HT1080 (cell line): ENCODE results near the gene CSAG1. TPM values are rescaled to one million over a fixed set of nuclear protein-coding genes. Genes with fewer than 3 reads are reported as not detected.
A peak's percentile ranks its signal among the peaks of the same experiment; 100 is the strongest.
"Not testable (repeated sequence)": the region's sequence is repeated elsewhere in the genome, so short reads cannot be mapped to it uniquely, and the experiment has no call there.

Experiments
- DNase-seq: peaks from one replicate; pipeline ENCODE4 v3.0.0-alpha.2; 2015; ENCODE audit warnings: low read depth
- polyA plus RNA-seq, 2 experiments: library from polyadenylated mRNA; depleted of rRNA; stranded (reverse); fragments of >200 nt; gene quantifications; 2 replicates each; pipeline ENCODE4 v1.2.3, GENCODE V29; 2015
- total RNA-seq: library from RNA; depleted of rRNA; stranded (reverse); fragments of >200 nt; shearing (Covaris generic); gene quantifications from 2 replicates; pipeline ENCODE4 v1.2.3, GENCODE V29; 2014; rRNA removed

CSAG1 gene
- total RNA-seq: 63.8 and 71.6 TPM in 2 replicates
- polyA plus RNA-seq (2015; cell fraction: cytosol; rRNA removed): 36.9 and 37.7 TPM in 2 replicates
- 17.1 and 18.9 TPM in 2 replicates for polyA plus RNA-seq (2015; cell fraction: nucleus; rRNA removed)

- peak; percentile 84 for DNase-seq
Measured at GRCh38 chrX:152733261-152733975, at the start of gene CSAG1, which contains the start of gene MAGEA12. Gene CSAG1, minus strand, starts transcription at chrX:152733721. Its CDS starts 1,261 bp downstream, at chrX:152732460. Gene MAGEA12, plus strand, starts transcription at chrX:152733757. Its CDS starts 2,405 bp downstream, at chrX:152736162.

GRCh38 chrX:152769549-152770289, 36.2 kb upstream of the CSAG1 start, which contains the start of gene MAGEA6:
Gene MAGEA6, minus strand, starts transcription at chrX:152769689. Its CDS starts 2,039 bp downstream, at chrX:152767650.
- DNase-seq: not testable (repeated sequence)

DNA sequence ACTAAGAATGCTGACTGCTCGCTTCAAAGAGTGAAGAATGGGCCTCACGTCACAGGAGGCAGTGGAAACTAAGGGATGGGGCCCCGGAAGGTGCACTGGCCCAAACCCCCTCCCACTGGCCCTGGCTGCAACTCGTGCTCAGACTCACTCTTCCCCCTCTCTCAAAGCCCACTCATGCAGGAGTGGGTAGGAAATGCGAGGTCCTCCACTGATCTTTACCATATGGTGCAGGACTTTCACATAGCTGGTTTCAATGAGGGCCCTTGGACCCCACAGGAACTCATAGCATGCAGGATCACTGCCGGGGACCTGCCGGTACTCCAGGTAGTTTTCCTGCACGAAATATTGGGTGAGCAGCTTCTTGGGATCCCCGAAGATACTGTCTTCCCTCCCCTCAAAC, 33.0 kb upstream of the CSAG1 start:
- not testable (repeated sequence) for DNase-seq

DNA sequence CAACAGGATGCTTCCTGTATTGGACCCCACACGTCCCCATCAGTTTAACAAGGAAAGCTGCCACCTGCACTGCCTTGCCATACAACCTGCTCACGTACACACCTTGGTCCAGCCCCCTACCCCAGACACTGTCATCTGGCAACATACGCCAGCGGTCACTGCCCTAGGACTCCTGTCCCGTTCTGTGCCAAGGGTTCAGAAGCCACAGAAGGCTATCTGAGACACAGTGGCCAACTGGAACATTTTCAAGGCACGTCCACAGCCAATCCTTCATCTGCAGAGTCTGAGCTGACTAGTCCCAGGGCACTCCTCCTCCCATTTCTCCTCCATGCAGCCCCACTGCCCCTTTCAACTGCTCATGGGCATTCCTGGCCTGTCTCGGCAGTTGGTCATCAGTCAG, 28.1 kb upstream of the CSAG1 start:
- not testable (repeated sequence) for DNase-seq

DNA sequence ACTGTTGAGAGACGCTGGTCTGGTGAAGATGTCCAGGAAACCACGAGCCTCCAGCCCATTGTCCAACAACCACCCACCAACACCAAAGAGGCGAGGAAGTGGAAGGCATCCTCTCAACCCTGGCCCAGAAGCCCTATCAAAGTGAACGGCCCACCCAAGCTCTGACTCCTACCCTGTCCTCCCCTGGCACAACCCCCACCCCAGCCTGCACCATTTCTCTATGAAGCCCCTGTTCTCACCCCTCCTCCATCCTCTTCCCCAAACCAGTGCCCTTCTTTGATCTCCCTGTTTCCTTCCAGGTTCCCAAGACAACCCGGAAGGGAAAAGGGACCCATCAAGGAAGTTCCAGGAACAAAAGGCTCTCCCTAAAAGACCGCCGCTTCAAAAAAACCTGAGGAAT, 26.0 kb upstream of the CSAG1 start:
- not testable (repeated sequence) for DNase-seq

DNA sequence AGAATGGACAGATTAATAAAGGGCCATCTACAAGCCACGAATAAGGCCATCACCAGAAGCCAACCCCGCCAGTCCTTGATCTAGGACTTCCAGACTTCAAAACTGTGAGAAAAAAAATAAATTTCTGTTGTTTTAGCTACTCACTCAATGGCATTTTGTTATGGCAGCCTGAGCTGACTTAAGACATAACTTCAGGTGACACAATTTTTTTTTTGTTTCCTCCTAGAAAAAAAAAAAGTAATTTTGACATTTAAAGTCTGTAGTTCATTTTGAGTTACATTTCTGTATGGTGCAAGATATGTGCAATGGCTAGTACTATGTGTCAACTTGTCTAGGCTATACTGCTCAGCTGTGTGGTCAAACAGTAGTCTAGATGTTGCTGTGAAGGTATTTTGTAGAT, 25.4 kb upstream of the CSAG1 start, which contains the start of gene CSAG3:
TSS of gene CSAG3 (plus strand) at position 301 of the 400 bp plus-strand sequence.
- DNase-seq: not testable (repeated sequence)

- not testable (repeated sequence) for DNase-seq
Measured at GRCh38 chrX:152754871-152755270, 21.4 kb upstream of the CSAG1 start.

- not testable (repeated sequence) for DNase-seq
Measured at GRCh38 chrX:152753686-152754650, 20.4 kb upstream of the CSAG1 start, which contains the start of gene MAGEA2. Gene MAGEA2, minus strand, starts transcription at chrX:152753842. Its CDS starts 2,479 bp downstream, at chrX:152751363.

GRCh38 chrX:152738560-152738959, 5.0 kb upstream of the CSAG1 start:
- DNase-seq: no peak

DNA sequence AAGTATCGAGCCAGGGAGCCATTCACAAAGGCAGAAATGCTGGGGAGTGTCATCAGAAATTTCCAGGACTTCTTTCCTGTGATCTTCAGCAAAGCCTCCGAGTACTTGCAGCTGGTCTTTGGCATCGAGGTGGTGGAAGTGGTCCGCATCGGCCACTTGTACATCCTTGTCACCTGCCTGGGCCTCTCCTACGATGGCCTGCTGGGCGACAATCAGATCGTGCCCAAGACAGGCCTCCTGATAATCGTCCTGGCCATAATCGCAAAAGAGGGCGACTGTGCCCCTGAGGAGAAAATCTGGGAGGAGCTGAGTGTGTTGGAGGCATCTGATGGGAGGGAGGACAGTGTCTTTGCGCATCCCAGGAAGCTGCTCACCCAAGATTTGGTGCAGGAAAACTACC, 3.0 kb upstream of the CSAG1 start:
- not testable (repeated sequence) for DNase-seq

GRCh38 chrX:152735860-152736511, 2.5 kb upstream of the CSAG1 start:
- no peak for DNase-seq

- no peak for DNase-seq
Measured at GRCh38 chrX:152735101-152735500, 1.6 kb upstream of the CSAG1 start.

DNA sequence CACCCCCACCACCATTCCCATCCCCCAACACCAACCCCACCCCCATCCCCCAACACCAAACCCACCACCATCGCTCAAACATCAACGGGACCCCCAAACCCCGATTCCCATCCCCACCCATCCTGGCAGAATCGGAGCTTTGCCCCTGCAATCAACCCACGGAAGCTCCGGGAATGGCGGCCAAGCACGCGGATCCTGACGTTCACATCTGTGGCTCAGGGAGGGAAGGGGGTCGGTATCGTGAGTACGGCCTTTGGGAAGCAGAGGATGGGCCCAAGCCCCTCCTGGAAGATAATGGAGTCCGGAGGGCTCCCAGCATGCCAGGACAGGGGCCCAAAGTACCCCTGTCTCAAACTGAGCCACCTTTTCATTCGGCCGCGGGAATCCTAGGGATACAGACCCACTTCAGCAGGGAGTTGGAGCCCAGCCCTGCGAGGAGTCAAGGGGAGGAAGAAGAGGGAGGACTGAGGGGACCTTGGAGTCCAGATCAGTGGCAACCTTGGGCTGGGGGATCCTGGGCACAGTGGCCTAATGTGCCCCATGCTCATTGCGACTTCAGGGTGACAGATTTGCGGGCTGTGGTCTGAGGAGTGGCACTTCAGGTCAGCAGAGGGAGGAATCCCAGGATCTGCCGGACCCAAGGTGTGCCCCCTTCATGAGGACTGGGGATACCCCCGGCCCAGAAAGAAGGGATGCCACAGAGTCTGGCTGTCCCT, 780 bp upstream of the CSAG1 start:
- not testable (repeated sequence) for DNase-seq

DNA sequence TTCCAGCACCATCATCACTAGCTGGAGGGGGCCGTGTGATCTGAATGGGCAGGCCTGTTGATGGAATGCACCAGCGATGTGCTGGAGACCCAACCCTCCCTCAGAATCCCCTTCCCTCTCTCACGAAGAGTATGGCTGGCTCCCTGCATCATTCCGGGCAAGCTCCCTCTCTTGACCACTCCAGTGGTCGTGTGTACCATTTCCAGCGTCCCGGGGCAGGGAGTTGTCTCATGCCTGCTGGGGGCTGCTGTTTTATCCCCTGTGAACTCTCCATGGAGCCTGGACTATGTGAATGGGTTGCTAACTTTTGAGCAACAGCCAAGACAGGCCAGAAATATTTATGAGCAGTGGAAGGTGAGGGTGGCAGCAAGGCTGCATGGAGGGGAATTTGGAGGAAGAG, 8.1 kb downstream of the CSAG1 start:
- no peak for DNase-seq

DNA sequence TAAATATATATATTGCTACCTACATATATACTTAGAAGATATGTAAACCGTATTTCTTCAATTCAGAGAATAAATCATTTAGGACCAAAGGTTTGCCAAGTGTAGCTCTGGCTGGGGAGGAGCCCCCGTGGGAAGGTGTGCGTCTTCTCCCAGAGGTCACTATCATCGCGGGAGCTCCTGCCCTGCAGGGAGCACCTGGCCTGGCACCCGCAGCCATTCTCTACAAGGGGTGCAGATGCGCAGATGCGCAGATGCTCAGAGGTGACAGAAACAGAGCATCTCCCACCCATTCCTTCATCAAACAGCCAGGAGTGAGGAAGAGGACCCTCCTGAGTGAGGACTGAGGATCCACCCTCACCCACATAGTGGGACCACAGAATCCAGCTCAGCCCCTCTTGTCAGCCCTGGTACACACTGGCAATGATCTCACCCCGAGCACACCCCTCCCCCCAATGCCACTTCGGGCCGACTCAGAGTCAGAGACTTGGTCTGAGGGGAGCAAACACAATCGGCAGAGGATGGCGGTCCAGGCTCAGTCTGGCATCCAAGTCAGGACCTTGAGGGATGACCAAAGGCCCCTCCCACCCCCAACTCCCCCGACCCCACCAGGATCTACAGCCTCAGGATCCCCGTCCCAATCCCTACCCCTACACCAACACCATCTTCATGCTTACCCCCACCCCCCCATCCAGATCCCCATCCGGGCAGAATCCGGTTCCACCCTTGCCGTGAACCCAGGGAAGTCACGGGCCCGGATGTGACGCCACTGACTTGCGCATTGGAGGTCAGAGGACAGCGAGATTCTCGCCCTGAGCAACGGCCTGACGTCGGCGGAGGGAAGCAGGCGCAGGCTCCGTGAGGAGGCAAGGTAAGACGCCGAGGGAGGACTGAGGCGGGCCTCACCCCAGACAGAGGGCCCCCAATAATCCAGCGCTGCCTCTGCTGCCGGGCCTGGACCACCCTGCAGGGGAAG, 19.4 kb downstream of the CSAG1 start, which contains the start of gene MAGEA2B:
TSS of gene MAGEA2B (plus strand) at position 814 of the 973 bp plus-strand sequence. CDS start 2,479 bp downstream, outside the sequence.
- not testable (repeated sequence) for DNase-seq

DNA sequence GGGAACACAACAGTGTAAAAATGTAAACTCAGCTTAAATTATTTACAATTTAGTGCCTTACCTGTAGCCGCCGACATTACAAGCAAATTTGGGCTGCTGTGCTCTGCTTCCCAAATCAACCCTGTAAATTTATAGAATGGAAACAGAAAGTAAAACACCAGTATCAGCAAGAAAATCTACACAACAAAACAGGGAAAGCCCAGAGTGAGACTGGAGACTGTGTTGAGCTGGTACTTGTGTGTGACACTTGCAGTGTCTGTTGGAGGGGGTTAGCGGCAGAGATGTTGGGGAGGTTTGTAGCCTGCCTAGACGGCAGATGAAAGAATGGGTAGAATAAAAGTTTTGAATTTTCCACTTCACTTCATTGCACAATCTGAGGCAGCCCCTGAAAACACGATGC, 20.3 kb downstream of the CSAG1 start:
- not testable (repeated sequence) for DNase-seq

- DNase-seq: not testable (repeated sequence)
Measured at GRCh38 chrX:152709173-152709572, 24.3 kb downstream of the CSAG1 start, which contains the start of gene CSAG2. Gene CSAG2, minus strand, starts transcription at chrX:152709273. Its CDS starts 161 bp downstream, at chrX:152709112.

DNA sequence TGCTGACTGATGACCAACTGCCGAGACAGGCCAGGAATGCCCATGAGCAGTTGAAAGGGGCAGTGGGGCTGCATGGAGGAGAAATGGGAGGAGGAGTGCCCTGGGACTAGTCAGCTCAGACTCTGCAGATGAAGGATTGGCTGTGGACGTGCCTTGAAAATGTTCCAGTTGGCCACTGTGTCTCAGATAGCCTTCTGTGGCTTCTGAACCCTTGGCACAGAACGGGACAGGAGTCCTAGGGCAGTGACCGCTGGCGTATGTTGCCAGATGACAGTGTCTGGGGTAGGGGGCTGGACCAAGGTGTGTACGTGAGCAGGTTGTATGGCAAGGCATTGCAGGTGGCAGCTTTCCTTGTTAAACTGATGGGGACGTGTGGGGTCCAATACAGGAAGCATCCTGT, 27.0 kb downstream of the CSAG1 start:
- not testable (repeated sequence) for DNase-seq
